Measurements from ENCODE around the gene AURKAIP1. TPM values are rescaled to one million over a fixed set of nuclear protein-coding genes. Genes with fewer than 3 reads are reported as not detected.

AURKAIP1 gene
- total and polyA plus RNA-seq, 9 of the 15 experiments (the other 6 are each of a cell fraction or from before 2014, with no cell fraction given) = 7.8 to 478 (median 92.0) TPM

DNA sequence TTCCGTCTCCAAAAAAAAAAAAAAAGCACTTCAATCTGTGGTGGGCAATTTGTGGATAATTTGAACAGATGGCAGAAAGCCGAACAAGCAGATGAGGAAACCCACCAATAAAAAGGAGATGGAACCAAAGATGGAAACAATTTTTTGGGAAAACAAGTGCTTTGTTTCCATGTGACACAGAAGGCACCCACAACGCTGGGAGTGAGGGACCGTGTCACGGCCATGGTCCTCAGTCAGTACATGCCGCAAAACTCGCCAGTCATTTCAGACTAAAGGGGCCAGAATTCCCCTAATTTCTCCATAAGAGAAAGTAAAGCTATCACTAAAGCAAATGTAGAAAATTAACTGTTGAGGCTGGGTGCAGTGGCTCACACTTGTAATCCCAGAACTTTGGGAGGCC is 19.1 kb upstream of the AURKAIP1 start:
- Histone ChIP-seq H3K9me1 (ENCODE audit: control insufficient read depth, insufficient read depth, low read length) (no peaks in the 10 kb centered on the region), H3K79me2 (ENCODE audit: control insufficient read depth, insufficient read depth, low read length) (peaks cover 56% of the 10 kb centered on the region), H3K27me3 (ENCODE audit: control insufficient read depth in 2 of 2, insufficient read depth in 2 of 2, low read length in 2 of 2) (no peaks in the 10 kb centered on the region), H3K27ac (ENCODE audit: extremely low read depth, low read depth, low read length) (no peak overlapping the region), H4K20me1 (replicated peaks; ENCODE audit: control insufficient read depth, insufficient read depth, low read length) (no peaks in the 10 kb centered on the region), H2AFZ (ENCODE audit: low read depth, low read length) (no peak overlapping the region), H3K4me3 (no peak overlapping the region), H3K36me3 (ENCODE audit: control insufficient read depth, insufficient read depth, low read length) (peaks cover 86% of the 10 kb centered on the region), H3K9ac (ENCODE audit: insufficient read depth in 1 of 2, low read depth in 2 of 2, low read length in 2 of 2) (no peak overlapping the region), H3K4me1 (replicated peaks in 1 of 2; ENCODE audit: control insufficient read depth in 2 of 2, insufficient read depth in 2 of 2, low read length in 2 of 2) (peaks cover 16 to 20% of the 10 kb centered on the region in 2 experiments), H3K4me2 (ENCODE audit: insufficient read depth, low read length) (no peak overlapping the region), H3K9me3 (replicated peaks; ENCODE audit: control insufficient read depth, insufficient read depth, low read depth, low read length) (no peaks in the 10 kb centered on the region)
- POLR2A ChIA-PET = no interaction called here
- FAIRE-seq (no peak), DNase-seq (ENCODE audit: extremely low read depth in 1 of 4, low spot score in 3 of 4) (no peak), ATAC-seq (no peak)
- in situ Hi-C loops (cut with MboI) = no loop called here
- BruUV-seq (replicated peaks) = no TSS peak
- WGBS (ENCODE audit: insufficient coverage, low coverage, missing lambda C conversion rate) = 90% methylated on average over 7 of the region's 7 CpGs
- intact Hi-C loops (cut with micrococcal nuclease) = loop anchor here (10.0 kb wide), 1 partner anchor 121 kb away; the partner anchor contains the start of gene ATAD3A
- CTCF ChIA-PET (ENCODE audit: low intra/inter-chr PET ratio) = no interaction called here
- TF ChIP-seq CSDE1 (IDR thresholded peaks at IDR 0.05) = no peak
- TF ChIP-seq GABPB2 (CRISPR knock-in tag; conservative IDR thresholded peaks at IDR 0.05) = no peak
- TF ChIP-seq HCFC1 (IDR thresholded peaks at IDR 0.05; ENCODE audit: low read depth, low read length) = no peak
- no peak for TF ChIP-seq MECOM (CRISPR knock-in tag; IDR thresholded peaks at IDR 0.05)
- TF ChIP-seq, protein P1, sequence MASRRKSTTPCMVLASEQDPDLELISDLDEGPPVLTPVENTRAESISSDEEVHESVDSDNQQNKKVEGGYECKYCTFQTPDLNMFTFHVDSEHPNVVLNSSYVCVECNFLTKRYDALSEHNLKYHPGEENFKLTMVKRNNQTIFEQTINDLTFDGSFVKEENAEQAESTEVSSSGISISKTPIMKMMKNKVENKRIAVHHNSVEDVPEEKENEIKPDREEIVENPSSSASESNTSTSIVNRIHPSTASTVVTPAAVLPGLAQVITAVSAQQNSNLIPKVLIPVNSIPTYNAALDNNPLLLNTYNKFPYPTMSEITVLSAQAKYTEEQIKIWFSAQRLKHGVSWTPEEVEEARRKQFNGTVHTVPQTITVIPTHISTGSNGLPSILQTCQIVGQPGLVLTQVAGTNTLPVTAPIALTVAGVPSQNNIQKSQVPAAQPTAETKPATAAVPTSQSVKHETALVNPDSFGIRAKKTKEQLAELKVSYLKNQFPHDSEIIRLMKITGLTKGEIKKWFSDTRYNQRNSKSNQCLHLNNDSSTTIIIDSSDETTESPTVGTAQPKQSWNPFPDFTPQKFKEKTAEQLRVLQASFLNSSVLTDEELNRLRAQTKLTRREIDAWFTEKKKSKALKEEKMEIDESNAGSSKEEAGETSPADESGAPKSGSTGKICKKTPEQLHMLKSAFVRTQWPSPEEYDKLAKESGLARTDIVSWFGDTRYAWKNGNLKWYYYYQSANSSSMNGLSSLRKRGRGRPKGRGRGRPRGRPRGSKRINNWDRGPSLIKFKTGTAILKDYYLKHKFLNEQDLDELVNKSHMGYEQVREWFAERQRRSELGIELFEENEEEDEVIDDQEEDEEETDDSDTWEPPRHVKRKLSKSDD (conservative IDR thresholded peaks at IDR 0.05; ENCODE audit: low read length) = no peak
- TF ChIP-seq ETS2 (tag; IDR thresholded peaks at IDR 0.05; ENCODE audit: borderline replicate concordance, poor library complexity, severe bottlenecking) = no peak
- TF ChIP-seq, protein P2, sequence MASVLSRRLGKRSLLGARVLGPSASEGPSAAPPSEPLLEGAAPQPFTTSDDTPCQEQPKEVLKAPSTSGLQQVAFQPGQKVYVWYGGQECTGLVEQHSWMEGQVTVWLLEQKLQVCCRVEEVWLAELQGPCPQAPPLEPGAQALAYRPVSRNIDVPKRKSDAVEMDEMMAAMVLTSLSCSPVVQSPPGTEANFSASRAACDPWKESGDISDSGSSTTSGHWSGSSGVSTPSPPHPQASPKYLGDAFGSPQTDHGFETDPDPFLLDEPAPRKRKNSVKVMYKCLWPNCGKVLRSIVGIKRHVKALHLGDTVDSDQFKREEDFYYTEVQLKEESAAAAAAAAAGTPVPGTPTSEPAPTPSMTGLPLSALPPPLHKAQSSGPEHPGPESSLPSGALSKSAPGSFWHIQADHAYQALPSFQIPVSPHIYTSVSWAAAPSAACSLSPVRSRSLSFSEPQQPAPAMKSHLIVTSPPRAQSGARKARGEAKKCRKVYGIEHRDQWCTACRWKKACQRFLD (CRISPR knock-in tag; IDR thresholded peaks at IDR 0.05) = no peak
- TF ChIP-seq, protein P3, sequence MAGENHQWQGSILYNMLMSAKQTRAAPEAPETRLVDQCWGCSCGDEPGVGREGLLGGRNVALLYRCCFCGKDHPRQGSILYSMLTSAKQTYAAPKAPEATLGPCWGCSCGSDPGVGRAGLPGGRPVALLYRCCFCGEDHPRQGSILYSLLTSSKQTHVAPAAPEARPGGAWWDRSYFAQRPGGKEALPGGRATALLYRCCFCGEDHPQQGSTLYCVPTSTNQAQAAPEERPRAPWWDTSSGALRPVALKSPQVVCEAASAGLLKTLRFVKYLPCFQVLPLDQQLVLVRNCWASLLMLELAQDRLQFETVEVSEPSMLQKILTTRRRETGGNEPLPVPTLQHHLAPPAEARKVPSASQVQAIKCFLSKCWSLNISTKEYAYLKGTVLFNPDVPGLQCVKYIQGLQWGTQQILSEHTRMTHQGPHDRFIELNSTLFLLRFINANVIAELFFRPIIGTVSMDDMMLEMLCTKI (IDR thresholded peaks at IDR 0.05; ENCODE audit: partially characterized antibody) = no peak
- TF ChIP-seq U2AF2 (optimal IDR thresholded peaks at IDR 0.05; ENCODE audit: low read depth, low read length) = no peak
- TF ChIP-seq PPARD (CRISPR knock-in tag; IDR thresholded peaks at IDR 0.05) = no peak
- no peak for TF ChIP-seq ZNF23 (CRISPR knock-in tag; IDR thresholded peaks at IDR 0.05)
- TF ChIP-seq TEAD4 (IDR thresholded peaks at IDR 0.05; ENCODE audit: low read length) = no peak
- no peak for TF ChIP-seq TEAD4 (CRISPR knock-in tag; IDR thresholded peaks at IDR 0.05; ENCODE audit: borderline replicate concordance)
- no peak for TF ChIP-seq ZNF24 (IDR thresholded peaks at IDR 0.05)
- TF ChIP-seq, protein P4, sequence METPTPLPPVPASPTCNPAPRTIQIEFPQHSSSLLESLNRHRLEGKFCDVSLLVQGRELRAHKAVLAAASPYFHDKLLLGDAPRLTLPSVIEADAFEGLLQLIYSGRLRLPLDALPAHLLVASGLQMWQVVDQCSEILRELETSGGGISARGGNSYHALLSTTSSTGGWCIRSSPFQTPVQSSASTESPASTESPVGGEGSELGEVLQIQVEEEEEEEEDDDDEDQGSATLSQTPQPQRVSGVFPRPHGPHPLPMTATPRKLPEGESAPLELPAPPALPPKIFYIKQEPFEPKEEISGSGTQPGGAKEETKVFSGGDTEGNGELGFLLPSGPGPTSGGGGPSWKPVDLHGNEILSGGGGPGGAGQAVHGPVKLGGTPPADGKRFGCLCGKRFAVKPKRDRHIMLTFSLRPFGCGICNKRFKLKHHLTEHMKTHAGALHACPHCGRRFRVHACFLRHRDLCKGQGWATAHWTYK (CRISPR knock-in tag; IDR thresholded peaks at IDR 0.05) = no peak
- TF ChIP-seq MCM5 (IDR thresholded peaks at IDR 0.05; ENCODE audit: low read depth) = no peak
- no peak for TF ChIP-seq ZKSCAN8 (CRISPR knock-in tag; IDR thresholded peaks at IDR 0.05)

All from K562 (cell line).